GM23338 (cell line): ENCODE results near the gene MATN1.

Source experiments
- CREB1 ChIP-seq: fragments of 250-450 bp; sonication (Bioruptor Pico); IDR thresholded peaks from 2 replicates; pipeline ENCODE4 v1.5.0; 2020; ENCODE audit warnings: low read depth, mild to moderate bottlenecking, moderate library complexity
- EZH2 ChIP-seq: fragments of 200-600 bp; sonication (generic); IDR thresholded peaks from one replicate; pipeline ENCODE4 v1.8.0; 2017; ENCODE audit warnings: antibody characterized with exemption, mild to moderate bottlenecking, low read depth; ENCODE audit not compliant: unreplicated experiment
- EZH2phosphoT487 ChIP-seq: fragments of 200-600 bp; sonication (generic); IDR thresholded peaks from one replicate; pipeline ENCODE4 v1.8.1; 2018; ENCODE audit warnings: antibody characterized with exemption; ENCODE audit not compliant: unreplicated experiment
- JUNB ChIP-seq: IDR thresholded peaks from one replicate; pipeline ENCODE4 v1.6.1; 2016; ENCODE audit warnings: antibody characterized with exemption; ENCODE audit not compliant: unreplicated experiment
- POLR2AphosphoS5 ChIP-seq: IDR thresholded peaks from 2 replicates; pipeline ENCODE4 v1.6.1; 2016; ENCODE audit warnings: antibody characterized with exemption, low read depth
- STAT1 ChIP-seq: IDR thresholded peaks from one replicate; pipeline ENCODE4 v1.6.1; 2016; ENCODE audit warnings: antibody characterized with exemption; ENCODE audit not compliant: unreplicated experiment
- ZNF114 ChIP-seq: fragments of 250-450 bp; sonication (Bioruptor Pico); IDR thresholded peaks from 2 replicates; pipeline ENCODE4 v1.5.0; 2020; ENCODE audit warnings: mild to moderate bottlenecking, moderate library complexity
- TF ChIP-seq, protein P1 (sequence below), 2 experiments: fragments of 200-600 bp in 1 of 2; sonication (generic) in 1 of 2; conservative IDR thresholded peaks; 2 replicates each; pipeline versions ENCODE4 v1.5.1 to v1.6.1; 2016 to 2017; ENCODE audit warnings: antibody characterized with exemption in 2 of 2, low read depth in 2 of 2, mild to moderate bottlenecking in 2 of 2, moderate library complexity in 1 of 2
- TF ChIP-seq, protein P2 (sequence below): IDR thresholded peaks from one replicate; pipeline ENCODE4 v1.6.1; 2018; ENCODE audit warnings: antibody characterized with exemption; ENCODE audit not compliant: unreplicated experiment
- TF ChIP-seq, protein P3 (sequence below): IDR thresholded peaks from 2 replicates; pipeline ENCODE4 v1.6.1; 2016; ENCODE audit warnings: antibody characterized with exemption

DNA sequence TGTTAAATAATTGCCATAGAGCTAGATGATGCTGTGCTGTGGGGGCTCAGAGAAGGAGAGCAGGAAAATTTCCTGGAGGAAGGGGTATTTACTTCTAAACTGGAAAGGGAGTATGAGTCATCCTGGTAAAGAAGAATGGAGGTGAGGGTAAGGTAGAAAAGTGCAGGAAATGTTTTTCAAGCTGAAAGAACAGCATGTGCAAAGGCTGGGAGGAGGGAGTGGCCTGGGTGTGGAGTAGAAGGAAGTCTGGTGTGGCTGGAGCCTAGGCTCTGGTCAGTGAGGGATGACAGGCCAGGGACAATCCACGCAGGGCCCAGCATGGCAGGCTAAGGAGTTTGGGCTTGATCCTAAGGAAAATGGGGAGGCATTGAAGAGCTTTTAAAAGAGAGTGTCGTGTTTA lies 45.9 kb downstream of the MATN1 start:
- no peak for TF ChIP-seq EZH2
- TF ChIP-seq, protein P1, sequence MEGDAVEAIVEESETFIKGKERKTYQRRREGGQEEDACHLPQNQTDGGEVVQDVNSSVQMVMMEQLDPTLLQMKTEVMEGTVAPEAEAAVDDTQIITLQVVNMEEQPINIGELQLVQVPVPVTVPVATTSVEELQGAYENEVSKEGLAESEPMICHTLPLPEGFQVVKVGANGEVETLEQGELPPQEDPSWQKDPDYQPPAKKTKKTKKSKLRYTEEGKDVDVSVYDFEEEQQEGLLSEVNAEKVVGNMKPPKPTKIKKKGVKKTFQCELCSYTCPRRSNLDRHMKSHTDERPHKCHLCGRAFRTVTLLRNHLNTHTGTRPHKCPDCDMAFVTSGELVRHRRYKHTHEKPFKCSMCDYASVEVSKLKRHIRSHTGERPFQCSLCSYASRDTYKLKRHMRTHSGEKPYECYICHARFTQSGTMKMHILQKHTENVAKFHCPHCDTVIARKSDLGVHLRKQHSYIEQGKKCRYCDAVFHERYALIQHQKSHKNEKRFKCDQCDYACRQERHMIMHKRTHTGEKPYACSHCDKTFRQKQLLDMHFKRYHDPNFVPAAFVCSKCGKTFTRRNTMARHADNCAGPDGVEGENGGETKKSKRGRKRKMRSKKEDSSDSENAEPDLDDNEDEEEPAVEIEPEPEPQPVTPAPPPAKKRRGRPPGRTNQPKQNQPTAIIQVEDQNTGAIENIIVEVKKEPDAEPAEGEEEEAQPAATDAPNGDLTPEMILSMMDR (conservative IDR thresholded peaks at IDR 0.05; ENCODE audit: low read depth in 2 of 2), result no peak
- no peak for TF ChIP-seq JUNB
- no peak for TF ChIP-seq POLR2AphosphoS5
- TF ChIP-seq, protein P2, sequence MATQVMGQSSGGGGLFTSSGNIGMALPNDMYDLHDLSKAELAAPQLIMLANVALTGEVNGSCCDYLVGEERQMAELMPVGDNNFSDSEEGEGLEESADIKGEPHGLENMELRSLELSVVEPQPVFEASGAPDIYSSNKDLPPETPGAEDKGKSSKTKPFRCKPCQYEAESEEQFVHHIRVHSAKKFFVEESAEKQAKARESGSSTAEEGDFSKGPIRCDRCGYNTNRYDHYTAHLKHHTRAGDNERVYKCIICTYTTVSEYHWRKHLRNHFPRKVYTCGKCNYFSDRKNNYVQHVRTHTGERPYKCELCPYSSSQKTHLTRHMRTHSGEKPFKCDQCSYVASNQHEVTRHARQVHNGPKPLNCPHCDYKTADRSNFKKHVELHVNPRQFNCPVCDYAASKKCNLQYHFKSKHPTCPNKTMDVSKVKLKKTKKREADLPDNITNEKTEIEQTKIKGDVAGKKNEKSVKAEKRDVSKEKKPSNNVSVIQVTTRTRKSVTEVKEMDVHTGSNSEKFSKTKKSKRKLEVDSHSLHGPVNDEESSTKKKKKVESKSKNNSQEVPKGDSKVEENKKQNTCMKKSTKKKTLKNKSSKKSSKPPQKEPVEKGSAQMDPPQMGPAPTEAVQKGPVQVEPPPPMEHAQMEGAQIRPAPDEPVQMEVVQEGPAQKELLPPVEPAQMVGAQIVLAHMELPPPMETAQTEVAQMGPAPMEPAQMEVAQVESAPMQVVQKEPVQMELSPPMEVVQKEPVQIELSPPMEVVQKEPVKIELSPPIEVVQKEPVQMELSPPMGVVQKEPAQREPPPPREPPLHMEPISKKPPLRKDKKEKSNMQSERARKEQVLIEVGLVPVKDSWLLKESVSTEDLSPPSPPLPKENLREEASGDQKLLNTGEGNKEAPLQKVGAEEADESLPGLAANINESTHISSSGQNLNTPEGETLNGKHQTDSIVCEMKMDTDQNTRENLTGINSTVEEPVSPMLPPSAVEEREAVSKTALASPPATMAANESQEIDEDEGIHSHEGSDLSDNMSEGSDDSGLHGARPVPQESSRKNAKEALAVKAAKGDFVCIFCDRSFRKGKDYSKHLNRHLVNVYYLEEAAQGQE, result no peak
- TF ChIP-seq CREB1, result no peak
- TF ChIP-seq, protein P3, sequence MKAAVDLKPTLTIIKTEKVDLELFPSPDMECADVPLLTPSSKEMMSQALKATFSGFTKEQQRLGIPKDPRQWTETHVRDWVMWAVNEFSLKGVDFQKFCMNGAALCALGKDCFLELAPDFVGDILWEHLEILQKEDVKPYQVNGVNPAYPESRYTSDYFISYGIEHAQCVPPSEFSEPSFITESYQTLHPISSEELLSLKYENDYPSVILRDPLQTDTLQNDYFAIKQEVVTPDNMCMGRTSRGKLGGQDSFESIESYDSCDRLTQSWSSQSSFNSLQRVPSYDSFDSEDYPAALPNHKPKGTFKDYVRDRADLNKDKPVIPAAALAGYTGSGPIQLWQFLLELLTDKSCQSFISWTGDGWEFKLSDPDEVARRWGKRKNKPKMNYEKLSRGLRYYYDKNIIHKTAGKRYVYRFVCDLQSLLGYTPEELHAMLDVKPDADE, result no peak
- no peak for TF ChIP-seq EZH2phosphoT487
- no peak for TF ChIP-seq STAT1
- TF ChIP-seq ZNF114 (CRISPR knock-in tag), result no peak
